Lower leg skin (tissue), 4 donors: Measurements from ENCODE around the gene MAPT. TPM values are rescaled to one million over a fixed set of nuclear protein-coding genes. Genes with fewer than 3 reads are reported as not detected.

Experiments
- DNase-seq, 2 donors: peaks; one replicate each; pipeline ENCODE4 v3.0.0-alpha.2; 2019; ENCODE audit warnings: low spot score in 2 of 2
- H3K4me3 ChIP-seq: fragments of 200-600 bp; sonication (generic); 2 replicates; pipeline ENCODE4 v1.5.1; 2017; ENCODE audit warnings: mild to moderate bottlenecking, low read depth; ENCODE audit not compliant: poor library complexity, severe bottlenecking
- POLR2A ChIP-seq, 2 donors: fragments of 450-650 bp; IDR thresholded peaks; one replicate each; pipeline ENCODE4 v1.6.1; 2016 to 2017; ENCODE audit warnings: antibody characterized with exemption in 2 of 2, mild to moderate bottlenecking in 1 of 2, moderate library complexity in 1 of 2
- WGBS, 2 donors: methylation state at CpG; one replicate each; pipeline ENCODE4 v1.1.5; 2018; 5-methylcytosine and 5-hydroxymethylcytosine counted together
- intact Hi-C: fragments of 100-400 bp; cut with DNase I; formaldehyde crosslinking; loops from one replicate; pipeline ENCODE4 v1.15.0; 2023; ENCODE audit warnings: low total_unique reads
- total RNA-seq, 4 donors: library from RNA; depleted of rRNA; stranded (reverse); fragments of >200 nt; gene quantifications; one replicate each; pipeline ENCODE4 v1.1.0, GENCODE V29; 2016
- TF ChIP-seq, protein P1 (sequence below), 3 donors: fragments of 450-650 bp; IDR thresholded peaks; one replicate each; pipeline ENCODE4 v1.5.1; 2016; ENCODE audit warnings: antibody characterized with exemption in 3 of 3, mild to moderate bottlenecking in 3 of 3, moderate library complexity in 2 of 3

The MAPT gene
- total RNA-seq, 4 donors from 2014 or later, result 4.1 to 7.6 (median 6.2) TPM

DNA sequence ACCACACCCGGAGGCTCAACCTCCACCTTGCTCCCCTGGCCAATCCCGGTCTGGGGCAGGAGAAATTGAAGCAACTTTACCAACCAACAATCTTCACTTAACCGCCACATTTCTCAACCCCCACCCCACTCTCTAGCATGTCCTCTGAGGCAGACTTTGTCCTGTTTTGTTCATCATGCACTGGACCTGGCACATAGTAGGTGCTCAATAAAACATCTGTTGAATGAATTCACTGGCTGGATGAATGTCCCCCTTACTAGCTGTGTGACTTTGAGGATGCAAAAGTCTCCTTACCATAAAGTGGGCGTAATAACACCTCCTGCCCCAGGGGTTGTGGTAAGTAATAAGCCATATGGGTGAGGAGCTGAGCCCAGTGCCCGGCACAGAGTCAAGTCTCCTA is 43.9 kb upstream of the MAPT start:
- 78% methylated on average over 5 of the region's 5 CpGs for WGBS, 2 donors
- TF ChIP-seq, protein P1, sequence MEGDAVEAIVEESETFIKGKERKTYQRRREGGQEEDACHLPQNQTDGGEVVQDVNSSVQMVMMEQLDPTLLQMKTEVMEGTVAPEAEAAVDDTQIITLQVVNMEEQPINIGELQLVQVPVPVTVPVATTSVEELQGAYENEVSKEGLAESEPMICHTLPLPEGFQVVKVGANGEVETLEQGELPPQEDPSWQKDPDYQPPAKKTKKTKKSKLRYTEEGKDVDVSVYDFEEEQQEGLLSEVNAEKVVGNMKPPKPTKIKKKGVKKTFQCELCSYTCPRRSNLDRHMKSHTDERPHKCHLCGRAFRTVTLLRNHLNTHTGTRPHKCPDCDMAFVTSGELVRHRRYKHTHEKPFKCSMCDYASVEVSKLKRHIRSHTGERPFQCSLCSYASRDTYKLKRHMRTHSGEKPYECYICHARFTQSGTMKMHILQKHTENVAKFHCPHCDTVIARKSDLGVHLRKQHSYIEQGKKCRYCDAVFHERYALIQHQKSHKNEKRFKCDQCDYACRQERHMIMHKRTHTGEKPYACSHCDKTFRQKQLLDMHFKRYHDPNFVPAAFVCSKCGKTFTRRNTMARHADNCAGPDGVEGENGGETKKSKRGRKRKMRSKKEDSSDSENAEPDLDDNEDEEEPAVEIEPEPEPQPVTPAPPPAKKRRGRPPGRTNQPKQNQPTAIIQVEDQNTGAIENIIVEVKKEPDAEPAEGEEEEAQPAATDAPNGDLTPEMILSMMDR (IDR thresholded peaks at IDR 0.05), result no peak
- no peak for TF ChIP-seq POLR2A (IDR thresholded peaks at IDR 0.05)
- intact Hi-C loops, result no loop called here

GRCh38 chr17:45851022-45851421 is 43.3 kb upstream of the MAPT start:
- TF ChIP-seq, protein P1 (IDR thresholded peaks at IDR 0.05), result no peak
- TF ChIP-seq POLR2A (IDR thresholded peaks at IDR 0.05), result no peak
- DNase-seq, result no peak
- H3K4me3 ChIP-seq, result no peak overlapping the region
- intact Hi-C loops, result no loop called here
- WGBS, 2 donors, result 80 to 89% methylated on average over 6 of the region's 6 CpGs

More for the DNA sequence above, 43.9 kb upstream of the MAPT start:
- DNase-seq, result no peak
- no peak overlapping the region for H3K4me3 ChIP-seq

DNA sequence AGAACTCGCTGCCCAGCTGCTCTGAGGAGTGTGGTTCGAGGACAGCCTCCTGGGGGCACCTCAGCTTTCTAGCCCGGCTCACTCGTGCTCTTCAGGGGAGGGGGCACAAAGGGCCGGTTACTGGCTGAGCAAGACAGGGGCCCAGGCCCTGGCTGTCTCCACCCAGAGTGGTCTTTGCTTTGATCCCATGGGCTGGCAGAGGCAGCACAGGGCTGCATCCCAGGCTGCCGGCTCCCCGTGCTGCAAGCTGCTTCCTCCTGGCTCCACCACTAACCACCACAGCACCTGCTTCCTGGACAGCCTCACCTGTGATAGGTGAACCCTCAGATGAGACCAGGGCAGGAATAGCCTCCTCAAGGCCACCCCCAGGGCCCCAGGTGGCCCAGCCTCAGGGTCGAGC is 42.9 kb upstream of the MAPT start:
- WGBS, 2 donors, result 42 to 52% methylated on average over 5 to 7 of the region's 8 CpGs
- TF ChIP-seq, protein P1 (IDR thresholded peaks at IDR 0.05), result no peak
- no peak for TF ChIP-seq POLR2A (IDR thresholded peaks at IDR 0.05)
- no peak for DNase-seq
- no peak overlapping the region for H3K4me3 ChIP-seq
- intact Hi-C loops, result no loop called here

GRCh38 chr17:45851873-45852272 is 42.5 kb upstream of the MAPT start:
- TF ChIP-seq, protein P1 (IDR thresholded peaks at IDR 0.05), result no peak
- no peak for TF ChIP-seq POLR2A (IDR thresholded peaks at IDR 0.05)
- 76% methylated on average over 1 of the region's 1 CpG for WGBS, 2 donors
- DNase-seq, result no peak
- intact Hi-C loops, result no loop called here
- H3K4me3 ChIP-seq, result no peak overlapping the region

DNA sequence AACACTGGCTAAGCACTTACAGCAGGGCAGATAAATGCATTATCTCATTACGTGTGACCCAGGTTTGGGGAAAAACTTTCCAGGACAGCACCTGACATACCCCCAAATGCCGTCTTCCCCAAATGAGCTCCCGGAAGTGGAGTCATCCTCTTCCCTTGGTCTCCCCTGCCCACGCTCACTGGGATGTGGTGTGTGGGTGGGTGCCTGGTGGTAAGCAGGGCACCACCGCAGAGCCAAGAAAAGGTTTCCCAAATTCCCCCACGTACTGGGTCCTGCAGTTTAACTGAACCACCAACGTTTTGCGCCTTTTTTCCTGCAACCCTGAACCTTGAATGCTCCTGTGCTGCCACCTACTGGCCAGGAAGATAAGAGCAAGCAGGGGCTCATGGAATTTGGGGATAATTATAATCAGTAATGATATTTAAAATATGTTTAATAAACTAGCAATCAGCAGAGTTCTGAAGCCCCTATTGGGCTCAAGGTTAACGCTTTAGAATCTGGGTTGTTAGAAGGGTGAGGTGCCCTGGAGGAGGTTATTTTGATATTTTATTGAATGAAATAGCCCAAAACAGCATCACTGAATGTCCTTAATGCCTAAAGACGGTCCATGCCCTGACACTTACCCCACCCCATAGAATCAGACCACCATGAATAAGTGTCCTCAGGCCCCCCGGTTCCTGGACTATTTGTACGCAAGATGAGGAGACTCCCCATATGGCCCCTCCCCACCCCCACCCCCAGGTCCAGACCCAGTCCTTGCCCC is 41.6 kb upstream of the MAPT start:
- 22 to 28% methylated on average over 12 of the region's 12 CpGs for WGBS, 2 donors
- TF ChIP-seq, protein P1 (IDR thresholded peaks at IDR 0.05), result peak in 1 of 3 donors; percentile 44
- no peak for TF ChIP-seq POLR2A (IDR thresholded peaks at IDR 0.05)
- DNase-seq, result peak in 1 of 2 donors; percentile 31
- intact Hi-C loops, result no loop called here
- no peak overlapping the region for H3K4me3 ChIP-seq

GRCh38 chr17:45854209-45854608 is 40.1 kb upstream of the MAPT start:
- intact Hi-C loops, result no loop called here
- TF ChIP-seq, protein P1 (IDR thresholded peaks at IDR 0.05), result no peak
- TF ChIP-seq POLR2A (IDR thresholded peaks at IDR 0.05), result no peak
- H3K4me3 ChIP-seq, result no peak overlapping the region
- DNase-seq, result no peak
- WGBS, 2 donors, result 76 to 81% methylated on average over 9 of the region's 9 CpGs
